ENCODE measurements around the gene VPS4B.
A peak's percentile ranks its signal among the peaks of the same experiment; 100 is the strongest.

Gene VPS4B

GRCh38 chr18:63422087-63422863, at the start of gene VPS4B:
TSS of gene VPS4B (minus strand) at chr18:63422476. CDS start at chr18:63422259, 217 bp downstream.
- Histone ChIP-seq H3K27me3 (ENCODE audit: insufficient read depth, low read depth) (no peaks in the 10 kb centered on the region), H3K36me3 (ENCODE audit: insufficient read depth) (no peaks in the 10 kb centered on the region), H3K9ac (peak within 1 kb of the TSS; percentile 85), H3K4me3 (IDR thresholded peaks at IDR 0.05; ENCODE audit: insufficient read depth, low read depth, low read length) (peak within 1 kb of the TSS; percentile 60), H2AFZ (ENCODE audit: low read depth) (peak within 1 kb of the TSS; percentile 87), H3K79me2 (ENCODE audit: insufficient read depth, low read depth) (peaks cover 46% of the 10 kb centered on the region), H3K4me2 (peak within 1 kb of the TSS; percentile 93), H4K20me1 (ENCODE audit: insufficient read depth) (no peaks in the 10 kb centered on the region), H3K27ac (peak within 1 kb of the TSS; percentile 71), H3K4me1 (ENCODE audit: low read depth, poor library complexity, severe bottlenecking) (peaks cover 24% of the 10 kb centered on the region)
- TF ChIP-seq, protein P1, sequence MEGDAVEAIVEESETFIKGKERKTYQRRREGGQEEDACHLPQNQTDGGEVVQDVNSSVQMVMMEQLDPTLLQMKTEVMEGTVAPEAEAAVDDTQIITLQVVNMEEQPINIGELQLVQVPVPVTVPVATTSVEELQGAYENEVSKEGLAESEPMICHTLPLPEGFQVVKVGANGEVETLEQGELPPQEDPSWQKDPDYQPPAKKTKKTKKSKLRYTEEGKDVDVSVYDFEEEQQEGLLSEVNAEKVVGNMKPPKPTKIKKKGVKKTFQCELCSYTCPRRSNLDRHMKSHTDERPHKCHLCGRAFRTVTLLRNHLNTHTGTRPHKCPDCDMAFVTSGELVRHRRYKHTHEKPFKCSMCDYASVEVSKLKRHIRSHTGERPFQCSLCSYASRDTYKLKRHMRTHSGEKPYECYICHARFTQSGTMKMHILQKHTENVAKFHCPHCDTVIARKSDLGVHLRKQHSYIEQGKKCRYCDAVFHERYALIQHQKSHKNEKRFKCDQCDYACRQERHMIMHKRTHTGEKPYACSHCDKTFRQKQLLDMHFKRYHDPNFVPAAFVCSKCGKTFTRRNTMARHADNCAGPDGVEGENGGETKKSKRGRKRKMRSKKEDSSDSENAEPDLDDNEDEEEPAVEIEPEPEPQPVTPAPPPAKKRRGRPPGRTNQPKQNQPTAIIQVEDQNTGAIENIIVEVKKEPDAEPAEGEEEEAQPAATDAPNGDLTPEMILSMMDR (conservative IDR thresholded peaks at IDR 0.05; ENCODE audit: low read depth, low read length), result no peak

- H3K27me3 ChIP-seq (ENCODE audit: insufficient read depth, low read depth), result no peaks in the 10 kb centered on the region
- H3K27ac ChIP-seq, result no peak overlapping the region
- no peak overlapping the region for H3K4me3 ChIP-seq (IDR thresholded peaks at IDR 0.05; ENCODE audit: insufficient read depth, low read depth, low read length)
- H3K4me2 ChIP-seq, result no peak overlapping the region
- no peaks in the 10 kb centered on the region for H4K20me1 ChIP-seq (ENCODE audit: insufficient read depth)
- H3K4me1 ChIP-seq (ENCODE audit: low read depth, poor library complexity, severe bottlenecking), result no peaks in the 10 kb centered on the region
- no peak overlapping the region for H3K9ac ChIP-seq
- no peak overlapping the region for H2AFZ ChIP-seq (ENCODE audit: low read depth)
- H3K79me2 ChIP-seq (ENCODE audit: insufficient read depth, low read depth), result no peaks in the 10 kb centered on the region
- TF ChIP-seq, protein P1 (conservative IDR thresholded peaks at IDR 0.05; ENCODE audit: low read depth, low read length), result no peak
- H3K36me3 ChIP-seq (ENCODE audit: insufficient read depth), result no peaks in the 10 kb centered on the region
Observed at GRCh38 chr18:63470751-63471150, 48.5 kb upstream of the VPS4B start.

- TF ChIP-seq, protein P1 (conservative IDR thresholded peaks at IDR 0.05; ENCODE audit: low read depth, low read length), result no peak
- H3K27me3 ChIP-seq (ENCODE audit: insufficient read depth, low read depth), result no peaks in the 10 kb centered on the region
- no peaks in the 10 kb centered on the region for H3K36me3 ChIP-seq (ENCODE audit: insufficient read depth)
- H3K27ac ChIP-seq, result no peak overlapping the region
- H3K79me2 ChIP-seq (ENCODE audit: insufficient read depth, low read depth), result no peaks in the 10 kb centered on the region
- no peak overlapping the region for H3K9ac ChIP-seq
- no peak overlapping the region for H3K4me2 ChIP-seq
- no peak overlapping the region for H3K4me3 ChIP-seq (IDR thresholded peaks at IDR 0.05; ENCODE audit: insufficient read depth, low read depth, low read length)
- H4K20me1 ChIP-seq (ENCODE audit: insufficient read depth), result no peaks in the 10 kb centered on the region
- no peaks in the 10 kb centered on the region for H3K4me1 ChIP-seq (ENCODE audit: low read depth, poor library complexity, severe bottlenecking)
- H2AFZ ChIP-seq (ENCODE audit: low read depth), result no peak overlapping the region
Observed at GRCh38 chr18:63468575-63468974, 46.3 kb upstream of the VPS4B start.

GRCh38 chr18:63467699-63468098, 45.4 kb upstream of the VPS4B start:
- H3K4me2 ChIP-seq, result no peak overlapping the region
- H3K79me2 ChIP-seq (ENCODE audit: insufficient read depth, low read depth), result no peaks in the 10 kb centered on the region
- TF ChIP-seq, protein P1 (conservative IDR thresholded peaks at IDR 0.05; ENCODE audit: low read depth, low read length), result no peak
- H2AFZ ChIP-seq (ENCODE audit: low read depth), result no peak overlapping the region
- no peak overlapping the region for H3K9ac ChIP-seq
- H4K20me1 ChIP-seq (ENCODE audit: insufficient read depth), result no peaks in the 10 kb centered on the region
- no peaks in the 10 kb centered on the region for H3K27me3 ChIP-seq (ENCODE audit: insufficient read depth, low read depth)
- no peaks in the 10 kb centered on the region for H3K36me3 ChIP-seq (ENCODE audit: insufficient read depth)
- no peaks in the 10 kb centered on the region for H3K4me1 ChIP-seq (ENCODE audit: low read depth, poor library complexity, severe bottlenecking)
- no peak overlapping the region for H3K4me3 ChIP-seq (IDR thresholded peaks at IDR 0.05; ENCODE audit: insufficient read depth, low read depth, low read length)
- H3K27ac ChIP-seq, result no peak overlapping the region
